H1 (cell line): ENCODE measurements around the gene RAMP1. TPM values are rescaled to one million over a fixed set of nuclear protein-coding genes. Genes with fewer than 3 reads are reported as not detected.

Source experiments
- ATF3 ChIP-seq: IDR thresholded peaks from 2 replicates; pipeline ENCODE4 v1.6.1; 2011; ENCODE audit warnings: low read depth, mild to moderate bottlenecking, low read length; ENCODE audit not compliant: insufficient read depth
- GABPA ChIP-seq: IDR thresholded peaks from 2 replicates; pipeline ENCODE4 v1.6.1; 2011; ENCODE audit warnings: mild to moderate bottlenecking, low read length, moderate library complexity, borderline replicate concordance; ENCODE audit not compliant: insufficient read depth
- USF2 ChIP-seq: IDR thresholded peaks from 2 replicates; pipeline ENCODE4 v1.6.1; 2011; ENCODE audit warnings: low read length, improper control_type of control experiment
- polyA plus RNA-seq, 7 experiments: library from polyadenylated mRNA; depleted of rRNA in 3 of 7; stranded (reverse) in 5 of 7; unstranded in 2 of 7; fragments of >200 nt in 5 of 7; fragments of 200-250 nt in 2 of 7; gene quantifications; 1 replicate in 5 of 7; 2 replicates in 1 of 7; 4 replicates in 1 of 7; pipeline versions ENCODE4 v1.2.1 to v1.2.3, GENCODE V29; 2011 to 2013; ENCODE audit warnings: missing spikeins in 2 of 7, mixed read lengths in 2 of 7
- total RNA-seq: library from RNA; stranded (reverse); fragmentation: NEBNext Ultra II Directional; extraction: Animal tissue kit (Norgen Biotek cat#: 25700); gene quantifications from 2 replicates; pipeline ENCODE4 v1.2.1, GENCODE V29; 2021

The RAMP1 gene
- total and polyA plus RNA-seq, 2 of the 8 experiments (the other 6 are each of a cell fraction or from before 2014, with no cell fraction given), result 0.65 to 4.3 TPM

GRCh38 chr2:237917696-237918374, 58.4 kb downstream of the RAMP1 start (continued):
- TF ChIP-seq ATF3 (no peak), USF2 (no peak), GABPA (no peak)
- TF ChIP-seq, all 59 proteins: peak for 0
